HepG2 (cell line): ENCODE results near the gene PRKN. TPM values are rescaled to one million over a fixed set of nuclear protein-coding genes. Genes with fewer than 3 reads are reported as not detected.
A peak's percentile ranks its signal among the peaks of the same experiment; 100 is the strongest.

Source experiments
- ATAC-seq: fragments of 200-7000 bp; cut with Tn5 transposase; 3 replicates; pipeline ENCODE4 v1.9.1; 2020; ENCODE audit warnings: mild to moderate bottlenecking, moderate library complexity
- BruUV-seq: library from RNA; stranded (reverse); fragments of 400-500 nt; replicated peaks from 2 replicates; lab custom pipeline; 2021; lab: Mats Ljungman, UMichigan
- CTCF ChIA-PET: fragments of 300-600 bp; formaldehyde crosslinking; extraction: SDS; loops from one replicate; lab custom pipeline; 2021; ENCODE audit warnings: low total read pairs, inconsistent platforms, low intra/inter-chr PET ratio; lab: Yijun Ruan, JAX
- POLR2A ChIA-PET: fragments of 350-600 bp; sonication (Branson Sonifier 250); formaldehyde crosslinking; loops from one replicate; lab custom pipeline; 2020; ENCODE audit warnings: antibody characterized with exemption, inconsistent platforms; lab: Yijun Ruan, JAX
- DNase-seq: peaks from one replicate; pipeline ENCODE4 v3.0.0-alpha.2; 2015; ENCODE audit warnings: low spot score
- FAIRE-seq: peaks from 3 replicates; lab custom pipeline; 2011; peaks lifted over from hg19 to GRCh38; lab: Jason Lieb, UNC
- H2AFZ ChIP-seq: one replicate; pipeline ENCODE4 v1.6.1; 2011; ENCODE audit warnings: low read length, inconsistent platforms
- H3K27ac ChIP-seq: fragments of 300-600 bp; 3 replicates; pipeline ENCODE4 v1.8.0; 2011; ENCODE audit warnings: mixed run types, mild to moderate bottlenecking, mixed read lengths, low read length, inconsistent platforms; ENCODE audit not compliant: insufficient read depth; ENCODE audit errors: extremely low read length
- H3K27me3 ChIP-seq, 2 experiments: fragments of 200-600 bp in 1 of 2; 2 replicates in 1 of 2; 3 replicates in 1 of 2; pipeline versions ENCODE4 v1.6.0 to v1.8.0; 2011; ENCODE audit warnings: low read length in 2 of 2, mild to moderate bottlenecking in 2 of 2, moderate library complexity in 2 of 2, inconsistent platforms in 1 of 2; ENCODE audit not compliant: insufficient read depth in 2 of 2, control insufficient read depth in 1 of 2
- H3K36me3 ChIP-seq, 2 experiments: fragments of 200-600 bp in 1 of 2; replicated peaks in 1 of 2; 2 replicates in 1 of 2; 3 replicates in 1 of 2; pipeline versions ENCODE4 v1.5.1 to v1.8.0; 2011; ENCODE audit warnings: low read length in 2 of 2, inconsistent platforms in 1 of 2; ENCODE audit not compliant: insufficient read depth in 2 of 2, control insufficient read depth in 1 of 2
- H3K4me1 ChIP-seq: 2 replicates; pipeline ENCODE4 v1.5.1; 2012; ENCODE audit warnings: low read length, inconsistent platforms; ENCODE audit not compliant: insufficient read depth
- H3K4me2 ChIP-seq: 2 replicates; pipeline ENCODE4 v1.6.0; 2011; ENCODE audit warnings: low read depth, low read length, inconsistent platforms
- H3K4me3 ChIP-seq, 3 experiments: fragments of 200-600 bp in 1 of 3; sonication (generic), shearing (Covaris generic) in 1 of 3; replicated peaks in 1 of 3; 2 replicates each; pipeline ENCODE4 v1.5.1; 2011 to 2016; ENCODE audit warnings: low read length in 3 of 3, inconsistent platforms in 2 of 3, low read depth in 2 of 3, mild to moderate bottlenecking in 2 of 3, control low read depth in 1 of 3, mixed read lengths in 1 of 3; ENCODE audit not compliant: insufficient read depth in 1 of 3
- H3K79me2 ChIP-seq: one replicate; pipeline ENCODE4 v1.6.1; 2011; ENCODE audit warnings: low read length, inconsistent platforms; ENCODE audit not compliant: insufficient read depth
- H3K9ac ChIP-seq: 2 replicates; pipeline ENCODE4 v1.6.0; 2011; ENCODE audit warnings: mild to moderate bottlenecking, low read depth, low read length, inconsistent platforms; ENCODE audit not compliant: insufficient read depth
- H3K9me3 ChIP-seq: 2 replicates; pipeline ENCODE4 v1.5.1; 2012; ENCODE audit warnings: mild to moderate bottlenecking, low read length
- H4K20me1 ChIP-seq: 2 replicates; pipeline ENCODE4 v1.6.0; 2011; ENCODE audit warnings: inconsistent platforms, mild to moderate bottlenecking, low read length, moderate library complexity; ENCODE audit not compliant: insufficient read depth
- MAFF ChIP-seq: IDR thresholded peaks from 2 replicates; pipeline ENCODE4 v1.6.1; 2011; ENCODE audit warnings: low read depth, low read length, improper control_type of control experiment
- MAFK ChIP-seq, 2 experiments: IDR thresholded peaks in 1 of 2; conservative IDR thresholded peaks in 1 of 2; 2 replicates each; pipeline ENCODE4 v1.6.1; 2011; ENCODE audit warnings: improper control_type of control experiment in 2 of 2, low read length in 2 of 2
- RNF2 ChIP-seq: fragments of 450-650 bp; conservative IDR thresholded peaks from 2 replicates; pipeline ENCODE4 v1.6.1; 2016; ENCODE audit warnings: low read depth
- ZFP37 ChIP-seq: sonication (generic); formaldehyde crosslinking; IDR thresholded peaks from 2 replicates; pipeline ENCODE4 v1.4.0; 2020; ENCODE audit warnings: missing genetic modification reagents, borderline replicate concordance
- WGBS: methylation state at CpG from one replicate; pipeline ENCODE4 v1.1.6; 2017; ENCODE audit warnings: low lambda C conversion rate; 5-methylcytosine and 5-hydroxymethylcytosine counted together
- in situ Hi-C: cut with HindIII; loops from 2 replicates; pipeline ENCODE4 v1.10.0; 2017; ENCODE audit warnings: low pct_unique_long_range_greater_than_20kb; ENCODE audit not compliant: extremely low pct_ligation_motif_present
- intact Hi-C: fragments of 100-400 bp; cut with micrococcal nuclease; formaldehyde crosslinking; loops from one replicate; pipeline ENCODE4 v1.10.0; 2022; ENCODE audit not compliant: unreplicated experiment
- polyA plus RNA-seq, 8 experiments: library from polyadenylated mRNA; depleted of rRNA in 3 of 8; stranded (reverse) in 7 of 8; unstranded in 1 of 8; fragments of >200 nt; fragmentation: Illumina TruSeq in 4 of 8; extraction: Trizol in 4 of 8; gene quantifications; 2 replicates each; pipeline versions ENCODE4 v1.2.1 to v1.2.3, GENCODE V29; 2011 to 2016; ENCODE audit warnings: low read depth in 4 of 8, missing spikeins in 1 of 8, mixed read lengths in 1 of 8; ENCODE audit not compliant: insufficient read depth in 1 of 8
- total RNA-seq, 5 experiments: library from RNA; depleted of rRNA; stranded (reverse); fragments of >200 nt; fragmentation: Illumina TruSeq; extraction: Trizol; gene quantifications; 2 replicates each; pipeline ENCODE4 v1.2.3, GENCODE V29; 2016; ENCODE audit warnings: low read depth in 1 of 5

The PRKN gene
- total and polyA plus RNA-seq, 2 of the 13 experiments (the other 11 are each of a cell fraction or from before 2014, with no cell fraction given), result 0.31 to 0.44 TPM

GRCh38 chr6:162343198-162343935, 384.2 kb downstream of the PRKN start:
- no peaks in the 10 kb centered on the region for H3K27me3 ChIP-seq
- WGBS, result under 1% methylated on average over 3 of the region's 3 CpGs
- H3K4me2 ChIP-seq, result no peak overlapping the region
- DNase-seq, result no peak
- H4K20me1 ChIP-seq, result no peaks in the 10 kb centered on the region
- TF ChIP-seq MAFF (0 out of 2 replicates have a peak, but pooled peaks have one; percentile 22), MAFK (conservative IDR thresholded peaks at IDR 0.05 in 1 of 2, IDR thresholded peaks at IDR 0.05 in 1 of 2; ENCODE audit: low read length in 2 of 2) (peak; percentile 51 to 75; a peak in 3 of 4 replicates), RNF2 (no peak)
- FAIRE-seq, result no peak
- in situ Hi-C loops (no loop called here), intact Hi-C loops (no loop called here)
- no peak overlapping the region for H3K9ac ChIP-seq
- CTCF ChIA-PET, result no interaction called here
- no peaks in the 10 kb centered on the region for H3K79me2 ChIP-seq
- H3K4me3 ChIP-seq, result no peak overlapping the region
- peak; percentile 71 for ATAC-seq
- BruUV-seq, result no TSS peak
- no peak overlapping the region for H2AFZ ChIP-seq
- H3K27ac ChIP-seq, result no peak overlapping the region
- H3K36me3 ChIP-seq, result no peaks in the 10 kb centered on the region
- POLR2A ChIA-PET, result no interaction called here
- H3K9me3 ChIP-seq, result peaks cover 21% of the 10 kb centered on the region
- no peaks in the 10 kb centered on the region for H3K4me1 ChIP-seq

- Histone ChIP-seq H3K9ac (no peak overlapping the region), H3K79me2 (no peaks in the 10 kb centered on the region), H3K9me3 (peaks cover 43% of the 10 kb centered on the region), H3K27me3 (no peaks in the 10 kb centered on the region), H3K4me1 (no peaks in the 10 kb centered on the region), H4K20me1 (no peaks in the 10 kb centered on the region), H3K27ac (no peak overlapping the region), H3K4me2 (no peak overlapping the region), H3K4me3 (no peak overlapping the region), H2AFZ (no peak overlapping the region), H3K36me3 (no peaks in the 10 kb centered on the region)
- no TSS peak for BruUV-seq
- FAIRE-seq (no peak), ATAC-seq (no peak), DNase-seq (no peak)
- WGBS, result 31% methylated on average over 6 of the region's 6 CpGs
- in situ Hi-C loops (no loop called here), intact Hi-C loops (no loop called here)
- no peak for TF ChIP-seq ZFP37 (CRISPR knock-in tag)
- ChIA-PET POLR2A (no interaction called here), CTCF (no interaction called here)
Measured at GRCh38 chr6:162337412-162337811, 390.2 kb downstream of the PRKN start.
